WERI-Rb-1 (cell line): ENCODE data around the gene DGCR2.

ENCODE experiments used
- DNase-seq: peaks from one replicate; pipeline ENCODE4 v3.0.0-alpha.2; 2020
- H3K27ac ChIP-seq: fragments of 250-450 bp; sonication (Bioruptor Pico); 2 replicates; pipeline ENCODE4 v1.5.1; 2020; ENCODE audit warnings: mild to moderate bottlenecking, moderate library complexity
- H3K27me3 ChIP-seq: fragments of 250-450 bp; sonication (Bioruptor Pico); 2 replicates; pipeline ENCODE4 v1.5.1; 2021; ENCODE audit warnings: mild to moderate bottlenecking, low read depth, moderate library complexity; ENCODE audit not compliant: insufficient read depth, severe bottlenecking
- H3K36me3 ChIP-seq: fragments of 250-450 bp; sonication (Bioruptor Pico); 2 replicates; pipeline ENCODE4 v1.5.1; 2020; ENCODE audit warnings: mild to moderate bottlenecking, moderate library complexity
- H3K4me3 ChIP-seq: 2 replicates; pipeline ENCODE4 v1.5.1; 2011; ENCODE audit warnings: low read depth, mild to moderate bottlenecking, control low read depth, low read length
- H3K9me3 ChIP-seq: fragments of 250-450 bp; sonication (Bioruptor Pico); 2 replicates; pipeline ENCODE4 v1.5.1; 2021; ENCODE audit warnings: mild to moderate bottlenecking, moderate library complexity; ENCODE audit not compliant: severe bottlenecking
- TF ChIP-seq, protein P1 (sequence below): IDR thresholded peaks from 2 replicates; pipeline ENCODE4 v1.5.1; 2011; ENCODE audit warnings: low read depth, mild to moderate bottlenecking, control low read depth, inconsistent platforms, low read length

Gene DGCR2

DNA sequence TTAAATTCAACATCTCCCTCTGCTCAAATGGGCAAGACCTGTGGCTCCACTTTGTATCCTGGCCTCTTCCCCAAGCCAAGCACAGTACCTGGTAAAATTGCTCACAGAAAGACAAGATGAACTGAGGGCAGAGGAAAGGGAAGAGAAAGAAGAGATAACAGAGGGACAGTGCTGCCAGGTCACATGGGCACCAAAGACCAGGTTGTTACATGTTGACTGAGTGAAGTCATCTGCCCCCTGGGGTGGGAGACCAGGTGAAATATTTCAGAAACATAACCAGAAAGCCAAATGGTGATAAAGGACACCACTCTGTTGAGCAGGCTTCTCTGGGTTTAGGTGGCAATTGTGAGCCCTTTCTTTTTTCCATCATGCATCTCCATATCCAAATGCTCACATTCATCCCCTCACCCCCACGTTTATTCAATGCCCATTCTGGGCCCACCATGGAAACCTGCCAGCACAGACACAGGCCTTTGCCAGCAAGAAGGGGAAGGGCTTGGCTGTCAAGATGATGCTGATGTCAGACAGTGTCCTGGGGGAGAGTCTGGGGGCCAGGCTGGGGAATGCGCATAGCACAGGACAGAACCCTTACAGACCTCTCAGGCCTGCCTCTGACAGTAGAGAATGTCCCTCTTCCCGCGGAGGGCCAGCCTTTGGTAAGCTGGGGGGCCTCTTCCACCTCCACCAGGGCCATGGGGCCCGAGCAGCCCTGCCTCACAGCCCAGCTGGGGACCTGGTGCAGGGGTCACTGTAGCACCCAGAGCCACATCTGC, 51.6 kb downstream of the DGCR2 start:
- no peaks in the 10 kb centered on the region for H3K27me3 ChIP-seq
- no peaks in the 10 kb centered on the region for H3K9me3 ChIP-seq
- no peak for DNase-seq
- no peak overlapping the region for H3K4me3 ChIP-seq
- peaks cover 52% of the 10 kb centered on the region for H3K36me3 ChIP-seq
- no peak overlapping the region for H3K27ac ChIP-seq
- TF ChIP-seq, protein P1, sequence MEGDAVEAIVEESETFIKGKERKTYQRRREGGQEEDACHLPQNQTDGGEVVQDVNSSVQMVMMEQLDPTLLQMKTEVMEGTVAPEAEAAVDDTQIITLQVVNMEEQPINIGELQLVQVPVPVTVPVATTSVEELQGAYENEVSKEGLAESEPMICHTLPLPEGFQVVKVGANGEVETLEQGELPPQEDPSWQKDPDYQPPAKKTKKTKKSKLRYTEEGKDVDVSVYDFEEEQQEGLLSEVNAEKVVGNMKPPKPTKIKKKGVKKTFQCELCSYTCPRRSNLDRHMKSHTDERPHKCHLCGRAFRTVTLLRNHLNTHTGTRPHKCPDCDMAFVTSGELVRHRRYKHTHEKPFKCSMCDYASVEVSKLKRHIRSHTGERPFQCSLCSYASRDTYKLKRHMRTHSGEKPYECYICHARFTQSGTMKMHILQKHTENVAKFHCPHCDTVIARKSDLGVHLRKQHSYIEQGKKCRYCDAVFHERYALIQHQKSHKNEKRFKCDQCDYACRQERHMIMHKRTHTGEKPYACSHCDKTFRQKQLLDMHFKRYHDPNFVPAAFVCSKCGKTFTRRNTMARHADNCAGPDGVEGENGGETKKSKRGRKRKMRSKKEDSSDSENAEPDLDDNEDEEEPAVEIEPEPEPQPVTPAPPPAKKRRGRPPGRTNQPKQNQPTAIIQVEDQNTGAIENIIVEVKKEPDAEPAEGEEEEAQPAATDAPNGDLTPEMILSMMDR, result no peak

DNA sequence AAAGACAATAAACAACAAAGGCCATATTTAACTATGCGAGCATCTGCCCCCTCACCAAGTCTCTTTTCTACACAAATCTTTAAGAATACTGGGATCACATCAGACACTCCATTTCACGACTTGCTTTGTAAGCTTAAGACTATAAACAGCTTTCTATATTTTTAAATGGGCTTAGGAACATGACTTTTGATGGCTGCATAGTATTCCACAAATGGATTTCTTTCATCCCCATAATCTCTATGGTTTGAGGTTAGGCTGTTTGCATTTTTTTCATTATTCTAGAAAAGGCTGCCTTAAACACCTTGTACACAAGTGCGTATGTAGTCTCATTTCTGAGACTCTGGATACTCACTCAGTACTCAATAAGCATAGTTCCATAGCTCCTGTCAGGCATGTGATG, 52.8 kb downstream of the DGCR2 start:
- Histone ChIP-seq H3K36me3 (peaks cover 63% of the 10 kb centered on the region), H3K27ac (no peak overlapping the region), H3K4me3 (no peak overlapping the region), H3K27me3 (no peaks in the 10 kb centered on the region), H3K9me3 (no peaks in the 10 kb centered on the region)
- no peak for DNase-seq
- TF ChIP-seq, protein P1, result no peak

DNA sequence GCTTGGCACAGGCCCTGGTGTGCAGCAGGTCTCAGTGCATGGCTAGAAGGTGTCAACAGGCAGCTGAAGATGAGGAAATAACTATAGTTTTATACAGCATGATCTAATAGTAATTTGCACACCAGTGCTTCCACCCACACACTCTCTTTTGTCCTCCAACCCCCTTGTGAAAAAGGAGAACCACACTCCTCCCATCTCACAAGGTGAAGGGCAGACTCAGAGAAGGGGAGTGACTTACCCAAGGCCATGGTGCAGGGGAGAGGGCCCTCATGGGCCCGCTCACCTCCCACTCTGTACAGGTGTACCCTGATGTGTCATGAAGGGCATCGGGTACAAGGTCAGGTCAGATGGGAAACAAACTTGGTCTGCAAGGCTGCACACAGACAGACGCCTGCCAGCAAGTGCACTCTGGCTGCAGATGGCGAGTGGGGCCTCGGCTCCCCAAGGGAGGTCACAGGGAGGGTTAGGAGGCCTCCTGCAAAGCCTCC, 53.4 kb downstream of the DGCR2 start:
- DNase-seq, result no peak
- TF ChIP-seq, protein P1, result no peak
- Histone ChIP-seq H3K9me3 (no peaks in the 10 kb centered on the region), H3K36me3 (peaks cover 70% of the 10 kb centered on the region), H3K27me3 (no peaks in the 10 kb centered on the region), H3K4me3 (no peak overlapping the region), H3K27ac (no peak overlapping the region)

DNA sequence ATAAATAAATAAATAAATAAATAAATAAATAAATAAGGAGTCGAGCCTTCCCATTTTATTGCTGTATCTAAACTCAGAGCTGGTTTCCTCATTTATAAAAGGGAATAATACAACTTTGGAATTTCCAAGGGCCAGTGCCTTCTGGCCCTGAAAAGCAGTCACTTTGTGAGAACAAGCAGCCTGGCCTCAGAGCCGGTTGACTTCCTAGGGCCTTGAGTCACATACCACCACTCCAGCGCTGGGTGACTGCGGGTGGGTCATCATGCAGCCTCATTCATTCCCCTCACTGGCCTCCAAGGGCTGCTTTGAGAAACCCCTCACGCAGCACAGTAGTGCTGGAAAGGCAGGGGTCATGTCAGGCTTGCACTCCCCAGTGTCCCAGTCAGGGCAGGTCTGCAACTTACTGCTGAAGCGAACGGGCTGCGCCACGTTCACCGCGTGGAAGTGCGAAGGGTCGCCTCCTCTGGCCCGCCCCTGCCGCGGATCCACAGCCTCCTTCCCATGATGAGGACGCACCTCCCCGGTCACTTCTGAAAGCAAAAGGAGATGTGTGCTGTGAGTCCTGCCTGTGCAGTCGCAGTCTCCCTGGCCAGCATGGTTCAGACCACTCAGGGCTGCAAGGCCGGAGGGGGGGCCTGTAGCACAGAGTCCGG, 54.4 kb downstream of the DGCR2 start:
- Histone ChIP-seq H3K27ac (no peak overlapping the region), H3K27me3 (no peaks in the 10 kb centered on the region), H3K9me3 (no peaks in the 10 kb centered on the region), H3K4me3 (no peak overlapping the region), H3K36me3 (peaks cover 71% of the 10 kb centered on the region)
- TF ChIP-seq, protein P1, result no peak
- no peak for DNase-seq

DNA sequence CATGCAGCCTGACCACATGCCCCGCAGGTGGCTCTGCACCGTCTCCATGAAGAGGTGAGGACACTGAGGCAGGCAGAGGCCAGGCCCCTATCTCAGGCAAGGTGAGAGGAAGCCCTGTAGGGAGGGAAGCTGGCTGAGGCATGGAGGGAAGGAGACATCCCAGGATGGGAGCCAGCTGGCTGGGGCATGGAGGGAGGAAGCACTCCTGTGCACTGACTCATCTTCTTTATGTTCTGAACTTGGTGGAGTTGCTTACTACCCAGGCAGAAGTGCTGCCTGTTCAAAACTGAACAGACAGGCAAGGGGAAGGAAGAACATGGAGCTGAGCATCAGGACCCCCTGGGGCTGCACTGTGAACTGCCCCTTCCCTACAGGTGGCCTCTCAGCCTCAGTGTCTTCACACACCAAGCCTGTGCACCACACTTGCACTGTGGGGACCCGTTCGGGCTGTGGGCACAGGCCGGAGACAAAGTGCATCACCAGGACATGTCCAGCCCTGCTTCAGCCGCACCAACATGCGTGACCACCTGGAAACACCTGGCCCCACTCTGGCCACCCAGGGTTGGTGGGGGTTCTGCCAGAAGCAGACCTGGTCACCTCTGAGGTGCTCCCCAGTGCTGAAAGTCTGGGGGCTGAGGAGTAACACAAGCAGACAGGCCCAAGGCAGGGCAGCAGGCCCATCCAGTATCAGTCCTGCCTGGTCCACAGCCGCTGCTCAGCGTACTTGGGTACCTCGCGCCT, 55.5 kb downstream of the DGCR2 start:
- no peaks in the 10 kb centered on the region for H3K9me3 ChIP-seq
- H3K27ac ChIP-seq, result no peak overlapping the region
- H3K4me3 ChIP-seq, result no peak overlapping the region
- H3K27me3 ChIP-seq, result no peaks in the 10 kb centered on the region
- TF ChIP-seq, protein P1, result no peak
- peaks cover 70% of the 10 kb centered on the region for H3K36me3 ChIP-seq
- DNase-seq, result no peak
